H9 (cell line): ENCODE measurements around the gene EPB41L1. TPM values are rescaled to one million over a fixed set of nuclear protein-coding genes. Genes with fewer than 3 reads are reported as not detected.

Experiments
- DNase-seq: peaks from one replicate; pipeline ENCODE4 v3.0.0-alpha.2; 2017
- H2AFZ ChIP-seq: one replicate; pipeline ENCODE4 v1.6.1; 2013; ENCODE audit warnings: mild to moderate bottlenecking, low read length, control low read depth, moderate library complexity
- H2AK5ac ChIP-seq: 2 replicates; pipeline ENCODE4 v1.6.1; 2013; ENCODE audit warnings: low read length, control low read depth, mixed read lengths; ENCODE audit not compliant: insufficient read length
- H2BK120ac ChIP-seq: one replicate; pipeline ENCODE4 v1.6.1; 2013; ENCODE audit warnings: low read depth, mild to moderate bottlenecking, low read length, control low read depth, inconsistent platforms; ENCODE audit not compliant: poor library complexity, severe bottlenecking
- H2BK12ac ChIP-seq: 2 replicates; pipeline ENCODE4 v1.6.1; 2013; ENCODE audit warnings: low read length, control low read depth, mixed read lengths, low read depth; ENCODE audit not compliant: insufficient read length
- H2BK15ac ChIP-seq: 2 replicates; pipeline ENCODE4 v1.6.1; 2013; ENCODE audit warnings: low read depth, low read length, control low read depth
- H2BK20ac ChIP-seq: one replicate; pipeline ENCODE4 v1.6.1; 2013; ENCODE audit warnings: low read depth, mild to moderate bottlenecking, low read length, control low read depth, inconsistent platforms; ENCODE audit not compliant: poor library complexity, severe bottlenecking
- H2BK5ac ChIP-seq: 2 replicates; pipeline ENCODE4 v1.6.1; 2013; ENCODE audit warnings: low read length, control low read depth, mixed read lengths; ENCODE audit not compliant: insufficient read length
- H3K14ac ChIP-seq: 2 replicates; pipeline ENCODE4 v1.6.1; 2013; ENCODE audit warnings: low read length, control low read depth; ENCODE audit not compliant: insufficient read depth
- H3K18ac ChIP-seq: 2 replicates; pipeline ENCODE4 v1.6.1; 2013; ENCODE audit warnings: low read depth, mild to moderate bottlenecking, mixed read lengths, low read length, control low read depth; ENCODE audit not compliant: insufficient read length
- H3K23ac ChIP-seq: 2 replicates; pipeline ENCODE4 v1.6.1; 2013; ENCODE audit warnings: low read length, control low read depth, mixed read lengths, low read depth; ENCODE audit not compliant: insufficient read length
- H3K23me2 ChIP-seq: 2 replicates; pipeline ENCODE4 v1.6.1; 2013; ENCODE audit warnings: low read depth, mild to moderate bottlenecking, mixed read lengths, low read length, control low read depth; ENCODE audit not compliant: insufficient read length, poor library complexity, severe bottlenecking
- H3K27ac ChIP-seq: 2 replicates; pipeline ENCODE4 v1.5.1; 2013; ENCODE audit warnings: low read length, control low read depth, mixed read lengths, low read depth; ENCODE audit not compliant: insufficient read length
- H3K27me3 ChIP-seq: 2 replicates; pipeline ENCODE4 v1.6.1; 2013; ENCODE audit warnings: low read length, control low read depth, inconsistent platforms; ENCODE audit not compliant: insufficient read depth
- H3K4ac ChIP-seq: 2 replicates; pipeline ENCODE4 v1.6.1; 2013; ENCODE audit warnings: low read depth, mild to moderate bottlenecking, control low read depth, inconsistent platforms, low read length, moderate library complexity
- H3K4me1 ChIP-seq: 2 replicates; pipeline ENCODE4 v1.6.1; 2013; ENCODE audit warnings: low read length, control low read depth, inconsistent platforms; ENCODE audit not compliant: insufficient read depth
- H3K4me2 ChIP-seq: 2 replicates; pipeline ENCODE4 v1.6.1; 2013; ENCODE audit warnings: low read length, control low read depth, mixed read lengths; ENCODE audit not compliant: insufficient read length, insufficient read depth
- H3K56ac ChIP-seq: 2 replicates; pipeline ENCODE4 v1.6.1; 2013; ENCODE audit warnings: low read depth, mild to moderate bottlenecking, mixed read lengths, low read length, control low read depth; ENCODE audit not compliant: insufficient read length
- H3K79me1 ChIP-seq: 2 replicates; pipeline ENCODE4 v1.6.1; 2013; ENCODE audit warnings: low read depth, mild to moderate bottlenecking, moderate library complexity, low read length, control low read depth, inconsistent platforms; ENCODE audit not compliant: insufficient read depth, poor library complexity, severe bottlenecking
- H3K79me2 ChIP-seq: 2 replicates; pipeline ENCODE4 v1.6.1; 2013; ENCODE audit warnings: low read length, control low read depth, inconsistent platforms; ENCODE audit not compliant: insufficient read depth
- H3K9ac ChIP-seq: 2 replicates; pipeline ENCODE4 v1.6.1; 2013; ENCODE audit warnings: low read length, control low read depth, mixed read lengths; ENCODE audit not compliant: insufficient read length; ENCODE audit errors: extremely low read depth
- H3K9me3 ChIP-seq: one replicate; pipeline ENCODE4 v1.6.1; 2013; ENCODE audit warnings: low read depth, low read length, inconsistent platforms; ENCODE audit not compliant: control insufficient read depth
- H3T11ph ChIP-seq: one replicate; pipeline ENCODE4 v1.6.1; 2013; ENCODE audit warnings: mild to moderate bottlenecking, low read length, control low read depth, inconsistent platforms
- H4K20me1 ChIP-seq: one replicate; pipeline ENCODE4 v1.6.1; 2013; ENCODE audit not compliant: control insufficient read depth, insufficient read length, insufficient read depth
- H4K5ac ChIP-seq: 2 replicates; pipeline ENCODE4 v1.6.1; 2013; ENCODE audit warnings: low read depth, mild to moderate bottlenecking, mixed read lengths, low read length, control low read depth; ENCODE audit not compliant: insufficient read length
- H4K8ac ChIP-seq: replicated peaks from 2 replicates; pipeline ENCODE4 v1.6.1; 2013; ENCODE audit warnings: low read length, control low read depth, mixed read lengths, low read depth; ENCODE audit not compliant: insufficient read length
- H4K91ac ChIP-seq: 2 replicates; pipeline ENCODE4 v1.6.1; 2013; ENCODE audit warnings: low read depth, mild to moderate bottlenecking, moderate library complexity, mixed read lengths, low read length, control low read depth; ENCODE audit not compliant: insufficient read length
- H3K27ac Mint-ChIP-seq, 3 experiments: 2 replicates in 2 of 3; 3 replicates in 1 of 3; pipeline ENCODE4 v1.8.0; 2020 to 2021; ENCODE audit warnings: mixed read lengths in 3 of 3, mild to moderate bottlenecking in 1 of 3, moderate library complexity in 1 of 3
- H3K27me3 Mint-ChIP-seq: 2 replicates; pipeline ENCODE4 v1.8.0; 2021; ENCODE audit warnings: low read depth, mild to moderate bottlenecking, moderate library complexity, mixed read lengths
- H3K36me3 Mint-ChIP-seq, 3 experiments: 2 replicates in 2 of 3; 3 replicates in 1 of 3; pipeline ENCODE4 v1.8.0; 2020 to 2021; ENCODE audit warnings: low read depth in 3 of 3, mixed read lengths in 3 of 3; ENCODE audit not compliant: insufficient read depth in 1 of 3
- H3K4me1 Mint-ChIP-seq, 2 experiments: 2 replicates each; pipeline ENCODE4 v1.8.0; 2020; ENCODE audit warnings: mixed read lengths in 2 of 2
- H3K4me3 Mint-ChIP-seq, 2 experiments: 2 replicates in 1 of 2; 3 replicates in 1 of 2; pipeline ENCODE4 v1.8.0; 2020 to 2021; ENCODE audit warnings: mild to moderate bottlenecking in 2 of 2, mixed read lengths in 2 of 2, moderate library complexity in 1 of 2
- H3K9me3 Mint-ChIP-seq, 2 experiments: 2 replicates in 1 of 2; 3 replicates in 1 of 2; pipeline ENCODE4 v1.8.0; 2020; ENCODE audit warnings: mild to moderate bottlenecking in 2 of 2, mixed read lengths in 2 of 2, moderate library complexity in 1 of 2
- WGBS: extraction: QIAGEN DNeasy Blood & Tissue Kit; methylation state at CpG from one replicate; pipeline ENCODE4 v1.1.7; 2013; ENCODE audit warnings: missing lambda C conversion rate, low lambda C conversion rate, mixed read lengths; ENCODE audit not compliant: insufficient read length; ENCODE audit errors: extremely low coverage; 5-methylcytosine and 5-hydroxymethylcytosine counted together
- total RNA-seq: library from RNA; stranded (reverse); gene quantifications from 2 replicates; pipeline ENCODE4 v1.2.1, GENCODE V29; 2021
- TF ChIP-seq, protein P1 (sequence below): fragments of 200-600 bp; sonication (generic); conservative IDR thresholded peaks from 3 replicates; pipeline ENCODE4 v1.8.0; 2021; ENCODE audit warnings: antibody characterized with exemption, mild to moderate bottlenecking

EPB41L1 gene
- total RNA-seq, 1 experiment from 2014 or later, result 31.1 TPM

- TF ChIP-seq, protein P1, sequence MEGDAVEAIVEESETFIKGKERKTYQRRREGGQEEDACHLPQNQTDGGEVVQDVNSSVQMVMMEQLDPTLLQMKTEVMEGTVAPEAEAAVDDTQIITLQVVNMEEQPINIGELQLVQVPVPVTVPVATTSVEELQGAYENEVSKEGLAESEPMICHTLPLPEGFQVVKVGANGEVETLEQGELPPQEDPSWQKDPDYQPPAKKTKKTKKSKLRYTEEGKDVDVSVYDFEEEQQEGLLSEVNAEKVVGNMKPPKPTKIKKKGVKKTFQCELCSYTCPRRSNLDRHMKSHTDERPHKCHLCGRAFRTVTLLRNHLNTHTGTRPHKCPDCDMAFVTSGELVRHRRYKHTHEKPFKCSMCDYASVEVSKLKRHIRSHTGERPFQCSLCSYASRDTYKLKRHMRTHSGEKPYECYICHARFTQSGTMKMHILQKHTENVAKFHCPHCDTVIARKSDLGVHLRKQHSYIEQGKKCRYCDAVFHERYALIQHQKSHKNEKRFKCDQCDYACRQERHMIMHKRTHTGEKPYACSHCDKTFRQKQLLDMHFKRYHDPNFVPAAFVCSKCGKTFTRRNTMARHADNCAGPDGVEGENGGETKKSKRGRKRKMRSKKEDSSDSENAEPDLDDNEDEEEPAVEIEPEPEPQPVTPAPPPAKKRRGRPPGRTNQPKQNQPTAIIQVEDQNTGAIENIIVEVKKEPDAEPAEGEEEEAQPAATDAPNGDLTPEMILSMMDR, result peak; percentile 24; the same call in 1 of the 3 replicates
- Histone ChIP-seq H3K27me3 (no peaks in the 10 kb centered on the region), H2BK12ac (no peak overlapping the region), H3K27ac (no peak overlapping the region), H2AFZ (no peak overlapping the region), H3K56ac (no peak overlapping the region), H3K23me2 (no peaks in the 10 kb centered on the region), H3T11ph (no peak overlapping the region), H4K8ac (no peak overlapping the region), H2BK120ac (no peak overlapping the region), H2BK20ac (no peak overlapping the region), H3K14ac (no peak overlapping the region), H3K79me2 (no peaks in the 10 kb centered on the region), H3K9me3 (no peaks in the 10 kb centered on the region), H3K9ac (no peak overlapping the region), H2BK15ac (no peak overlapping the region), H3K4me2 (no peak overlapping the region), H3K18ac (no peak overlapping the region), H3K79me1 (no peaks in the 10 kb centered on the region), H3K4ac (no peak overlapping the region), H3K23ac (no peak overlapping the region), H2AK5ac (no peak overlapping the region), H4K91ac (no peak overlapping the region), H2BK5ac (no peak overlapping the region), H4K20me1 (no peaks in the 10 kb centered on the region), H3K4me1 (no peaks in the 10 kb centered on the region), H4K5ac (no peak overlapping the region)
- DNase-seq, result no peak
- Mint-ChIP-seq H3K36me3 (no peaks in the 10 kb centered on the region), H3K4me1 (peaks cover 5 to 37% of the 10 kb centered on the region in 2 experiments; a peak in 3 of 4 replicates), H3K27me3 (peaks cover 10% of the 10 kb centered on the region), H3K27ac (peak overlapping the region in 1 of 3 experiments; percentile 70; a peak in 2 of 7 replicates), H3K9me3 (no peaks in the 10 kb centered on the region), H3K4me3 (no peak overlapping the region)
- WGBS, result no CpG with 5 or more reads among the region's 12 CpGs
These were observed 121.1 kb downstream of the EPB41L1 start for GRCh38 chr20:36275441-36276189.
